ENCODE results near the gene XPO4. TPM values are rescaled to one million over a fixed set of nuclear protein-coding genes. Genes with fewer than 3 reads are reported as not detected.

XPO4 gene
- total RNA-seq, 1 experiment from 2014 or later: 34.1 TPM

- WGBS (ENCODE audit: extremely low coverage, insufficient read length, low lambda C conversion rate): no CpG with 5 or more reads among the region's 5 CpGs
- peaks cover 2% of the 10 kb centered on the region; the same call in 1 of the 2 replicates for H3K4me1 ChIP-seq (ENCODE audit: insufficient read depth, low read length)
- H3K79me1 ChIP-seq (ENCODE audit: insufficient read depth, low read depth, low read length, poor library complexity, severe bottlenecking): no peaks in the 10 kb centered on the region
- no peak overlapping the region for H2BK15ac ChIP-seq (ENCODE audit: low read depth, low read length)
- H3K4me1 Mint-ChIP-seq: peaks cover 10 to 21% of the 10 kb centered on the region in 2 experiments
- H3K9me3 Mint-ChIP-seq: no peaks in the 10 kb centered on the region
- H3K36me3 Mint-ChIP-seq (ENCODE audit: insufficient read depth in 1 of 3, low read depth in 3 of 3): peaks cover 0 to 8% (median 0%) of the 10 kb centered on the region in 3 experiments; a peak in 3 of 7 replicates
- H3T11ph ChIP-seq (ENCODE audit: low read length): no peak overlapping the region
- no peaks in the 10 kb centered on the region; the same call in 1 of the 2 replicates for H3K79me2 ChIP-seq (ENCODE audit: insufficient read depth, low read length)
- H3K4me3 Mint-ChIP-seq: no peak overlapping the region
- no peak overlapping the region for H2BK12ac ChIP-seq (ENCODE audit: insufficient read length, low read depth, low read length)
- H3K27me3 ChIP-seq (ENCODE audit: insufficient read depth, low read length): no peaks in the 10 kb centered on the region
- no peak overlapping the region for H4K8ac ChIP-seq (replicated peaks; ENCODE audit: insufficient read length, low read depth, low read length)
- no peak overlapping the region for H2AK5ac ChIP-seq (ENCODE audit: insufficient read length, low read length)
- H2BK120ac ChIP-seq (ENCODE audit: low read depth, low read length, poor library complexity, severe bottlenecking): no peak overlapping the region
- no peaks in the 10 kb centered on the region for H3K9me3 ChIP-seq (ENCODE audit: control insufficient read depth, low read depth, low read length)
- H4K20me1 ChIP-seq (ENCODE audit: control insufficient read depth, insufficient read depth, insufficient read length): no peaks in the 10 kb centered on the region
- peak; percentile 81 for TF ChIP-seq CTCF (conservative IDR thresholded peaks at IDR 0.05)
- no peak overlapping the region for H3K23ac ChIP-seq (ENCODE audit: insufficient read length, low read depth, low read length)
- H4K91ac ChIP-seq (ENCODE audit: insufficient read length, low read depth, low read length): no peak overlapping the region
- no peaks in the 10 kb centered on the region for H3K23me2 ChIP-seq (ENCODE audit: insufficient read length, low read depth, low read length, poor library complexity, severe bottlenecking)
- H3K9ac ChIP-seq (ENCODE audit: extremely low read depth, insufficient read length, low read length): no peak overlapping the region
- H3K18ac ChIP-seq (ENCODE audit: insufficient read length, low read depth, low read length): no peak overlapping the region
- no peak overlapping the region for H3K14ac ChIP-seq (ENCODE audit: insufficient read depth, low read length)
- no peak overlapping the region for H4K5ac ChIP-seq (ENCODE audit: insufficient read length, low read depth, low read length)
- H3K4me2 ChIP-seq (ENCODE audit: insufficient read depth, insufficient read length, low read length): no peak overlapping the region
- no peak overlapping the region for H2BK20ac ChIP-seq (ENCODE audit: low read depth, low read length, poor library complexity, severe bottlenecking)
- H2AFZ ChIP-seq (ENCODE audit: low read length): no peak overlapping the region
- no peak overlapping the region for H3K27ac ChIP-seq (ENCODE audit: insufficient read length, low read depth, low read length)
- H3K56ac ChIP-seq (ENCODE audit: insufficient read length, low read depth, low read length): no peak overlapping the region
- no peaks in the 10 kb centered on the region for H3K27me3 Mint-ChIP-seq (ENCODE audit: low read depth)
- no peak overlapping the region for H2BK5ac ChIP-seq (ENCODE audit: insufficient read length, low read length)
- no peak overlapping the region for H3K27ac Mint-ChIP-seq
- H3K4ac ChIP-seq (ENCODE audit: low read depth, low read length): no peak overlapping the region
- DNase-seq: no peak
Measured at GRCh38 chr13:20828539-20829364, 73.8 kb downstream of the XPO4 start.

Data from H9 (cell line).